NCI-H128 (cell line): ENCODE results near the gene MYO16.
A peak's percentile ranks its signal among the peaks of the same experiment; 100 is the strongest.

Source experiments
- DNase-seq: peaks from one replicate; lab custom pipeline; 2025; ENCODE audit not compliant: unreplicated experiment; lab: John Stamatoyannopoulos, UW

MYO16 gene

DNA sequence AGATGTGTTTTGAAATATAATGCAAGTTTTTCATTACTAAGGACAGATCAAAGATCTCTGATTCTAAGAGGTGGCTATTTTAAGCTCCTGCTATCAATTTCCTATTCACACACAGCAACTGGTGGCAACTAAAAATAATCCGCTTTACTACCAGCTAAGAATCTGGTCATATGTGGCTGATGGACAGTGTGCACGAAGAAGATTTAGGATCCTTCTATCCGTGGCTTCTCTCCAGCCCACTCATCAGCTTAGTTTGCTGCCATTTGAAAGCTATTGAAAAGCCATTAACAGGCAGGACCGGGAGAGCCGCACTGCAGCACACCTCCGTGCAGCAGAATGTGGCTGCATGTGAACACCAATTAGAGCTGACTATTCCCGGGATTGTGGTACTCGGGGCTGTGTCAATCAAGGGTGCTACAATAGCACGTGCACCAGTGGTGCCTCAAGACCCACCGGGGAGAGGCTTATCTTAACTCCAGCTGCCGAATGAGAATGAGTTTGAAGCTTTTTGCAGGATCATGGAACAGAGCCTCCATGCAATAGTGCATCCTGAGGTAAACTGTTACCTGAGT is at the start of gene MYO16:
Gene MYO16 (plus strand): TSS at position 431 of the 572 bp plus-strand sequence. CDS start 234 bp downstream, outside the sequence.
- DNase-seq = peak; percentile 39

GRCh38 chr13:108586826-108587225 is 42.6 kb upstream of the MYO16 start:
- no peak for DNase-seq

GRCh38 chr13:108588516-108588915 is 40.9 kb upstream of the MYO16 start:
- DNase-seq = no peak

DNA sequence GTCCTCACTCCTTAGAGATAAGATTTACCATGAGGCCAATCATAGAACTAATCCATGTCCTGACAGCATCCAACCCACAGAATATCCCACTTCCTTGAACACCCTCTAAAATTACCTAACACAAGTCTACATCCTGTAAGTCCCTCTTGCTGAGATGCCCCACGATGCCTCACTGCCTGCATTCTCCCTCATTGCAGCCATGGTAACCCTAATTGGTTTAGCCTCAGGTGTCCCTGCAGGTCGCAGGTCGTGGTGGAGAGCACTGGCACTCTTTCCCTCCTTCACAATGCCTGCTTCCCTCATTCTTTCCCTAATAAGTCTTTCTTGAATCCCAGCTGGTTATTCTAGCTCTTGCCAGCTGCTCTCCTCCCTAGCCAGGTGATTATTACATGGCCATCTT is 35.3 kb upstream of the MYO16 start:
- no peak for DNase-seq

GRCh38 chr13:108595436-108596274 is 33.8 kb upstream of the MYO16 start:
- no peak for DNase-seq

GRCh38 chr13:108597943-108598342 is 31.5 kb upstream of the MYO16 start:
- DNase-seq = no peak

- no peak for DNase-seq
Observed at GRCh38 chr13:108606424-108606823, 23.0 kb upstream of the MYO16 start.

GRCh38 chr13:108609353-108609752 is 20.1 kb upstream of the MYO16 start:
- DNase-seq = no peak

DNA sequence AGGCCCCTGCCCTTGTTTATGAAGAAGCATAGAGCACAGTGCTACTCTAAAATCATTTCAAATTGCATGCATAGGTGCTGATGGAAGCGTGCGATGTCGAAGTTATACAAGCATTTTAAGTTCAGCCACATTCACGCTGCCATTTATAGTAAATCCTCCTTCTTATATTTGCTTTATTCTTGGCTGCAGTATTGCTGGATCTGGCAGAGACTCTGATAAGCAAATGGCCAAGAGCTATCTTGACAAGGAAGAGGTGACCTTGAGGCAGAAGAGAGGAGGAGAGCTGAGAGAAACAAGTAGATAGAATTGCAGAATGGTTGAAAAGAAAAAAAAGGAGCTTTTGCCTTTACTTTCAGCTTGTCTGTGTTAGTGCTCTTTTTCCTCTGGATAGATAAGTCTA is 18.9 kb upstream of the MYO16 start:
- DNase-seq = no peak

- DNase-seq = no peak
Observed at GRCh38 chr13:108615241-108615640, 14.2 kb upstream of the MYO16 start.

DNA sequence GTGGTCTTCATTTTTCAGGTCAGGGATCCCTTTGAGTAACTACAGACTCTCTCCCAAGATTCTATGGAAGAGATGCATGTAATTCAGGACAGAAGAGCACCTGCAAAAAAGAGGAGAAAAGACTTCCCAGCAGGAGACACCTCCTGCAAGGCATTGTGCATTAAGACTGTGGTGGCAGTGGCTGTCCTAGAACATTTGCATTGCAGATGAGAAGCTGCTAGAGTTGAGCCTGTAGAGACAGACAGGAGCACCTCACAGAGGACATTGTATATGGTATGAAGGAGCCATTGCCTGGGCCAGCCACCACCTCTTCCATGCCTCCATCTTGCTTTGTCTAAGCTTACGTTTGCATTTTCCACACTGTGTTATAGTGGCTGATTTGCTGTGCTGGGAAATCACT is 11.2 kb upstream of the MYO16 start:
- DNase-seq = no peak

GRCh38 chr13:108621462-108621861 is 7.9 kb upstream of the MYO16 start:
- DNase-seq = no peak

DNA sequence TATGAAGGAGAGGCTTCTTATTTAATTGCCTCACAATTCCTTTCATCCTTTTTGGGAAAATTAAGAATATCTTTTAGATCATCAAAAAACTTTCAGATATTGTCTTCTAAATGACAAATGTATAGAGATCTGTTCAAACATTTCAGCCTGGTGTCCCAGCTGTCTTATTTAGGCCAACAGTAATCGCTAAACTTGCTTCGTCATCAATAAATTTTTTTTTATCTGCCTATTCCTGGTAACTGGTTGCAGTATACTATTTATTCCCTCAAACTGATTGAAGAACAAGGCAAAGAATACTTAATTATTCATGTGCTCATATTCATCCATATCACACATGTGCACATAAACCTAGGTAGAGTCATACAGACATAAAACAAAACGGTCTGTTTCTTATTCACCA is 5.3 kb upstream of the MYO16 start:
- no peak for DNase-seq

- no peak for DNase-seq
Observed at GRCh38 chr13:108624979-108625378, 4.4 kb upstream of the MYO16 start.

DNA sequence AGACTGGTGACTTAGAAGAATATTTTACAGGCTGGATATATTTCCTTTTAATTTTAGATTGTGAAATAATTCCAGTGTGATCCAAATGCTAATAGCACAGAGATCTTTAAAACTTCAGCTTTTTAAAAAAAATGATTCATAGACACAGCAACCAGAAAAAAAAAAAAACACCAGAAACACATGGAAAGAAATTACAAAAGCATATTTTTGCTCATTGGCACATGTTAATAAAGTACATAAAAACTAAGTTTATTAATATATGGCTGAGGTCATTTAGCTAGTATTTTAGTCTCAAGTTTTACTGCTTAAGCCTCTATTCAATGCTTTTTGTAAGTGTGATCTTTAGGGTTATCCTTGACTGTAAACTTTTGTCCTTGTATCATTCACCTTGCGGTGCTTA is 577 bp downstream of the MYO16 start:
- DNase-seq = no peak

GRCh38 chr13:108632649-108633167 is 3.3 kb downstream of the MYO16 start:
- no peak for DNase-seq

DNA sequence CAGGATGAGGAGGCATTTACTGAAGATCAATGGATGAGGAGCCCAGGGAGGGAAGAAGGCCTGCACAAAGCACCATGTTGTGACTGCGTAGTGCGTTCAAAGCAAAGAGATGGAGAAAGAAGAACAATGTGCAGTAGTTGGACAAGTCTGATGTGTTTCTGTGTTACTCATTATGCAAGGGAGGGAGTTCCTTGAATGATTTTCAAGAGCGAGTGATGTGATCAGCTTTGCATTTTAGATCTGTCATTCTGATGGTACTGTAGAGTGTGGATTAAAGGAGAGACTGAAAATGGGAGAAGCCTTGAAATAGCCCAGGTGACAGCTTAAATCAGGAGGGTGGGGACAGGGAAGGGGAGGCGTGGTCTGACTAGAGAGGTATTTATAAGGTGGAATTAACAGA is 9.5 kb downstream of the MYO16 start:
- DNase-seq = no peak

GRCh38 chr13:108643646-108644353 is 14.4 kb downstream of the MYO16 start:
- DNase-seq = no peak

DNA sequence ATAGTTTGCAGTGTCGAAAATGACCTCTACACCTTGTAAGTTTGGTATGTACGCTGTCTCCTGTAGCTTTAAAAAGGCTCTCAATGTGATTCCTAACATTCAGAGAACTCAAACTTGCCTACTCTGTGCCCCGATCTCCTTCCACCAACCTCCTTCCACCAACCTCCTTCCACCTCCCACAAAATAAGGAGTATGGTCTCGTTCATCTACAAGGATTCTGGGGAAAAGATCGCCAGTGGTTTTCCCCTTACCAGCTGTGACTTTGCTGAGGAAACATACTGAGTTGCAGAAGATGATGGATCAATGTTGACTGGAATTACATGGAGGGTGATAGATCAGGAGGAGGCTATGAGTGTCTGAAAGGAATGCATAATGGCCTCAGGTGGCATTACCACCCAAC is 16.0 kb downstream of the MYO16 start:
- no peak for DNase-seq

GRCh38 chr13:108650271-108650670 is 20.9 kb downstream of the MYO16 start:
- DNase-seq = no peak

- no peak for DNase-seq
Observed at GRCh38 chr13:108656742-108657141, 27.3 kb downstream of the MYO16 start.

GRCh38 chr13:108657519-108657918 is 28.1 kb downstream of the MYO16 start:
- no peak for DNase-seq
